T-helper 1 cell treated with Interleukin-12 subunit alpha and Interleukin-12 subunit beta and Interleukin-4 antibody, amounts not matched to agents 30 μg/mL and 1 μg/mL, for 36 hours (primary cell): ENCODE measurements around the gene C7orf57.
A peak's percentile ranks its signal among the peaks of the same experiment; 100 is the strongest.

ENCODE experiments used
- H3K27ac Mint-ChIP-seq: one replicate; pipeline ENCODE4 v1.8.0; 2021; ENCODE audit warnings: mild to moderate bottlenecking, mixed read lengths
- H3K27me3 Mint-ChIP-seq: one replicate; pipeline ENCODE4 v1.8.0; 2021; ENCODE audit warnings: low read depth, mixed read lengths
- H3K36me3 Mint-ChIP-seq: one replicate; pipeline ENCODE4 v1.8.0; 2021; ENCODE audit warnings: low read depth, mixed read lengths
- H3K4me1 Mint-ChIP-seq: one replicate; pipeline ENCODE4 v1.8.0; 2021; ENCODE audit warnings: low read depth, mixed read lengths
- H3K4me3 Mint-ChIP-seq: one replicate; pipeline ENCODE4 v1.8.0; 2021; ENCODE audit warnings: mild to moderate bottlenecking, moderate library complexity, mixed read lengths
- H3K9me3 Mint-ChIP-seq: one replicate; pipeline ENCODE4 v1.8.0; 2021; ENCODE audit warnings: mixed read lengths

C7orf57 gene

DNA sequence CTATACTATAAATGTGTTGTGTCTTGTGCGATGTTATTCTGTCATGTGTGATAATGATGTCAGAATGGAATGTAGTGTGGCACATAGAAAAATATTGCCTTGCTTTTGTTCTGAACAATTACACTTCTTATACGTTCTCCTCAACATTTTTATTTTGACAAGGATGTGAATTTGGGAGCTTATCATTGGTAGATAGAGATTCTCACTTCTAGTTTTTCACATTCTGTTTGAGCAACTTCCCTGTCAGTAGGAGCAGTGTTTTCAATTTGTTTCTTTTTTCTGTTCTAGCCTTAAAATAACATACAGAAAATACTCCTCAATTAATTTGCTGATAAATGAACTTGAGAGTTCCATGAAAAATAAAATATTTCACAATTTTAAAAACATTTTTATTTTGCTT, 24.0 kb upstream of the C7orf57 start:
- Mint-ChIP-seq H3K27ac (no peak overlapping the region), H3K4me3 (no peak overlapping the region), H3K36me3 (no peaks in the 10 kb centered on the region), H3K9me3 (no peaks in the 10 kb centered on the region), H3K4me1 (peaks cover 2% of the 10 kb centered on the region), H3K27me3 (peaks cover 3% of the 10 kb centered on the region)

DNA sequence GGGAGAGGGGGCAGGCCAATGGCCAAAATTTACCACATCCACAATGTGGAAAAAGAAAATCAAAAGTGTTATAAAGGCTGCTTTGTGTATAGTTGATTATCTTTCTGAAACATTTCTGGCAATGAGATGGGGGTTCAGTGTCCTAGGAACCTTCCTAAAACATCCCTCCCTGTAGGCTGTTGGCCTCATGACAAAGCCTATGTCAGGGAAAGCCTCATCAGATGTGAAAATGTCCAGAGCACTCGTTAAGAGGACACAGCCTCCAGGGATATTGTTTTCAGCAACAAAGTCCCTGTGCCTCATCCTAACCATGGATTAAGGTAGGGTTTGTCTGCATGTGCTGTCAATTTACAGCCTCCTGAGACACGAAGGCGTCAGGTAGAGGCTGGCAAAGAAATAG, 23.4 kb upstream of the C7orf57 start:
- no peaks in the 10 kb centered on the region for H3K36me3 Mint-ChIP-seq
- H3K9me3 Mint-ChIP-seq = no peaks in the 10 kb centered on the region
- H3K4me3 Mint-ChIP-seq = no peak overlapping the region
- H3K27me3 Mint-ChIP-seq = peaks cover 3% of the 10 kb centered on the region
- H3K4me1 Mint-ChIP-seq = peaks cover 2% of the 10 kb centered on the region
- H3K27ac Mint-ChIP-seq = no peak overlapping the region

DNA sequence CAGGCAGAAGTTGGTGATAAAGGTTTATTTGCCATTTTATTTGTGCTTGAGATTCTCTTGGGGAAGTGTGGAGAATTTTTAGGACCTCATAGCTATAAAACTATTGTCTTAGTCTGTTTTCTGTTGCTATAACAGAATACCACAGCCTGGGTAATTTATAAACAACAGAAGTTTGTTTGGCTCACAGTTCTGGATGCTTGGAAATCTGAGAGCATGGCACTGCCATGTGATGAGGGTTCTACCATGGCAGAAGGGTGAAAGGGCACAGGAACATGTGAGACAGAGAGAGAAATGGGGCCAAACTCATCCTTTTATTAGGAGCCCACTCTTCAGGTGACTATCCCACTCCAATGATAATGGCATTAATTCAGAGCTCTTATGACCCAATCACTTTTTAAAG, 18.7 kb upstream of the C7orf57 start:
- no peak overlapping the region for H3K27ac Mint-ChIP-seq
- peaks cover 30% of the 10 kb centered on the region for H3K27me3 Mint-ChIP-seq
- no peak overlapping the region for H3K4me3 Mint-ChIP-seq
- H3K36me3 Mint-ChIP-seq = no peaks in the 10 kb centered on the region
- peaks cover 10% of the 10 kb centered on the region for H3K9me3 Mint-ChIP-seq
- H3K4me1 Mint-ChIP-seq = peaks cover 1% of the 10 kb centered on the region

DNA sequence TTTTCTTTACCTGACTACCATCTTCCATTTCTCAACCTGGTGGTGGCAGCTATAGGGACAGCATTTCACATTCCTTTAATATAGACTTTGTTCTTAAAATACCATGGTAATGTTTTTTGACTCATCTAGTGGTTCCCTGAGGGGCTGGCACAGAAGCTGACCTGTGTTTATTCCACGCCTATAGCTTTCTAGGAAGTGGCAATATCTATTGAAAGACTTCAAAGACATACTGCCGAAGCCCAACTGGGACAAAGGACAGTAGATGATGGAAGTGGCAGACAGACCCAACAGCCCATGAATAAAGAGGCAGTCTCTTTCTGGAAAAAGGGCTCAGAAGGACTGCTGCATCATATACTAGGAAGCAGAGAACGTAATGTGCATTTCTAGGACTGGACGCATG, 17.7 kb upstream of the C7orf57 start:
- H3K4me1 Mint-ChIP-seq = no peaks in the 10 kb centered on the region
- H3K27ac Mint-ChIP-seq = no peak overlapping the region
- H3K4me3 Mint-ChIP-seq = no peak overlapping the region
- H3K36me3 Mint-ChIP-seq = no peaks in the 10 kb centered on the region
- H3K9me3 Mint-ChIP-seq = peaks cover 10% of the 10 kb centered on the region
- H3K27me3 Mint-ChIP-seq = peaks cover 31% of the 10 kb centered on the region

DNA sequence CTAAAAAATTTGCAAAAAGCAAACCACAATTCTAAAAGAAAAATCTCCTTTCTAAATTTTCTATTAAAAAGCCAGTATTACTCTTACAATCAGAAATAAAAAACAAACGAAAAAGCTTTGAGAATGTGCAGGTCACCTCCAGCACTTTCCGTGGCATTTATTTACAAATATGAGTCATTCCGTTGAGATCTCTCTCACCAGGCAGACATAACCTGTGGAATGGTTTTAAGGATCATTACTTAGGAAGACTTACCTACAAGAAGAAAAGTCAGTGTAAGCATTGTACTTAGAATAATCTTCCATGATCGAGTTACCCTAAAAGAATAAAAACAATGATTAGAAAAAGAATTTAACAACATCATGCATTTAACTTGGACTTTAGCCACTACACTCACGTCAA, 9.7 kb upstream of the C7orf57 start:
- Mint-ChIP-seq H3K4me3 (no peak overlapping the region), H3K27ac (no peak overlapping the region), H3K36me3 (no peaks in the 10 kb centered on the region), H3K27me3 (peaks cover 45% of the 10 kb centered on the region), H3K9me3 (peaks cover 4% of the 10 kb centered on the region), H3K4me1 (no peaks in the 10 kb centered on the region)

DNA sequence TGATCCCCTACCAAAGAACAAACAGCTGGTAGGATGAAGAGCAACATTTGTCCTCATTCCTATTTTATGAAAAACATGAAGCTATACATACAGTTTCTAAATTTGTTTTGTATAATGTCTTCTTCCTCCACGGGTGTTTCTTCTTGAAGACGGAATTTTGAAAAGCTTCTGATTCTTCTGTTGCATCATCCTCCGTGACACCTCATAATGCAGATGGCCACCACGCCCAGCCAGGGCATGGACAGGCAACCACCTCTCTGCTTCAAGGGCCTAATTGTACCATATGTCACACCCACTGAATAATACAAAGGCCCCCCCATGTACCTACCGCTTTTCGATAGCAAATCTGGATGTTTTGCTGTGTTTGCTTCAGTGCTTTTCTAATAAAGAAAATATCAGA, 6.4 kb upstream of the C7orf57 start, which contains the start of gene SUN3:
TSS of gene SUN3 (minus strand) at position 170 of the 400 bp plus-strand sequence. CDS start at position 1, 169 bp downstream.
- peaks cover 45% of the 10 kb centered on the region for H3K27me3 Mint-ChIP-seq

DNA sequence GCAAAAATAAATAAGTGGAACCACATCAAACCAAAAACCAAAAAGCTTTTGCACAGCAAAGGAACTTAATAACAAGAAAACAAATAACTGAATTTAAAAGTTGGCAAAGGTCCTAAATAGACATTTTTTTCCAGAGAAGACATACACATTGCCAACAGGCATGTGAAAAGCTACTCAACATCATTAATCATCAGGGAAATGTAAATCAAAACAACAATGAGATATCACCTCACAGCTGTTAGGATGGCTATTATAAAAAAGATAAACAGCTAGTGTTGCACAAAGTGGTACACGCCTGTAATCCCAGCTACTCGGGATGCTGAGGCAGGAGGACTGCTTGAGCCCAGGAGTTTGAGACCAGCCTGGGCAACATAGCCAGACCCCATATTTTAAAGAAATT, 4.2 kb upstream of the C7orf57 start:
- Mint-ChIP-seq H3K4me3 (no peak overlapping the region), H3K4me1 (peaks cover 5% of the 10 kb centered on the region), H3K27ac (no peak overlapping the region), H3K9me3 (no peaks in the 10 kb centered on the region), H3K27me3 (peaks cover 47% of the 10 kb centered on the region), H3K36me3 (no peaks in the 10 kb centered on the region)

More for the DNA sequence above, 6.4 kb upstream of the C7orf57 start, which contains the start of gene SUN3:
- Mint-ChIP-seq H3K36me3 (no peaks in the 10 kb centered on the region), H3K4me1 (no peaks in the 10 kb centered on the region), H3K4me3 (no peak within 1 kb of the TSS), H3K9me3 (peaks cover 4% of the 10 kb centered on the region), H3K27ac (no peak within 1 kb of the TSS)

DNA sequence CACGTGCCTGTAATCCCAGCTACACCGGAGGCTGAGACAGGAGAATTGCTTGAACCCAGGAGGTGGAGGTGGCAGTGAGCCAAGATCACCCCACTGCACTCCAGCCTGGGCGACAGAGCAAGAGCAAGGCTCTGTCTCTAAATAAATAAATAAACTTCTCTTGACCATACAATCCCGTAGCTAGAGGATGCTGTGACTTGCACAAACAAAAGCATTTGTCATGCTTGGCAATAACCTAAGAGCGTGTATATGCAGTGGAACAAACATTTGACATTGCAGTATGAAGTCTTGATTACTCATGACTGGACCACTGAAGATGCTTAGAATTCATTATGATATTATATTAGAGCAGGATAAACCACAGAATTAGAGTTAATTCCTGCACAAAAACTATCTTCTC, 1.4 kb upstream of the C7orf57 start:
- Mint-ChIP-seq H3K27me3 (peaks cover 69% of the 10 kb centered on the region), H3K9me3 (no peaks in the 10 kb centered on the region), H3K36me3 (no peaks in the 10 kb centered on the region), H3K4me1 (peaks cover 5% of the 10 kb centered on the region), H3K4me3 (no peak overlapping the region), H3K27ac (no peak overlapping the region)

DNA sequence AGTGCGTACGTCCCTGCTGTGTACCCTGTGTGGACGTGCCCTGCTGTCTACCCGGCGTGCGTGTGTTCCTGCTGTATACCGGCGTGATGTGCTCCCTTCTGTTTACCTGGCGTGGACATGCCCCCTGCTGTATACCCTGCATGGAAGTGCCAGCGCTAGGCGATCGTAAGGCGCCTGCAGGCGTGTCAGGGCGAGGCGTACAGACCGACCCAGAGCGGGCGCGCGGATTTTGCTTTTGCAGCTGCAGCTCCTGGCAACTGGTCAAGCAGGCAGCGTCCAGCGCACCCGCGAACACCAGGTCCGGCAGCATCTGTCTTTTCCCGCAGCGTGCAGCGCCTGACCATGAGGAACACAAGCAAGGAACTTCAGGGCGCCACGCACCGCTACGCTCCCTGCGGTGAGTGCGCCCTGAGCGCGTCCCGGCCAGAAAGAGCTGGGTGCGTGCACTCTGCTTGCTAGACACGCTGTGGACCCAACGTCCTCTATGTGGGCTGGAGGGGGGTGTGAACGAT, 680 bp downstream of the C7orf57 start:
- peak overlapping the region; percentile 83 for H3K4me3 Mint-ChIP-seq

DNA sequence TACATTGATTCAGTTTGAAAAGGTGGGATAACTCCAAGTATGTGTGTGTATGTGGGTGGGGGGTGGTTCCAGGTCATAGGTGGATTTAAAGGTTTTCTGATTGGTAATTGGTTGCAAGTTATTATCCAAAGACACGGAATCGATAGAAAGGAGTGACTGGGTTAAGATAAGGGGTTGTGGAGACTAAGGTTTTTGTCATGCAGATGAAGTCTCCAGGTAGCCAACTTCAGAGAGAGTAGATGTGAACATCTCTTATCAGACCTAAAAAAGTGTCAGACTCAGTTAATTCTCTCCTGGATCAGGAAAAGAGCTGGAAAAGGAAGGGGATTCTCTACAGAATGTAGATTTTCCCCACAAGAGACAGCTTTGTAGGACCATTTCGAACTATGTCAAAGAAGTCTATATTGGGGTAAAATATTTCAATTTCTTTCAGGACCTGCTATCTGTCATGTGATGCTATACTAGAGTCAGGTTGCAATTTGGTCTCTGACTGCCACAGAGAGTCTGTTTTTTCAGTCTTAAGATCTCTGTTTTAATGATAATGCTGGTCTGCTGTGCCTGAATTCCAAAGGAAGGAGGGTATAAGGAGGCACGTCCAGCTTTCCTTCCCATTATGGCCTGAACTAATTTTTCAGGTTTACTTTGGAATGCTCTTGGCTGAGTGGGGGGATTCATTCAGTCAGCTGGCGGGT, 3.6 kb downstream of the C7orf57 start:
- no peak overlapping the region for H3K27ac Mint-ChIP-seq
- peaks cover 12% of the 10 kb centered on the region for H3K4me1 Mint-ChIP-seq
- no peaks in the 10 kb centered on the region for H3K9me3 Mint-ChIP-seq
- H3K36me3 Mint-ChIP-seq = no peaks in the 10 kb centered on the region
- no peak overlapping the region for H3K4me3 Mint-ChIP-seq
- peaks cover 38% of the 10 kb centered on the region for H3K27me3 Mint-ChIP-seq

More for the DNA sequence above, 680 bp downstream of the C7orf57 start:
- Mint-ChIP-seq H3K36me3 (no peaks in the 10 kb centered on the region), H3K4me1 (peaks cover 5% of the 10 kb centered on the region), H3K9me3 (no peaks in the 10 kb centered on the region), H3K27ac (peak overlapping the region; percentile 45), H3K27me3 (peaks cover 54% of the 10 kb centered on the region)

DNA sequence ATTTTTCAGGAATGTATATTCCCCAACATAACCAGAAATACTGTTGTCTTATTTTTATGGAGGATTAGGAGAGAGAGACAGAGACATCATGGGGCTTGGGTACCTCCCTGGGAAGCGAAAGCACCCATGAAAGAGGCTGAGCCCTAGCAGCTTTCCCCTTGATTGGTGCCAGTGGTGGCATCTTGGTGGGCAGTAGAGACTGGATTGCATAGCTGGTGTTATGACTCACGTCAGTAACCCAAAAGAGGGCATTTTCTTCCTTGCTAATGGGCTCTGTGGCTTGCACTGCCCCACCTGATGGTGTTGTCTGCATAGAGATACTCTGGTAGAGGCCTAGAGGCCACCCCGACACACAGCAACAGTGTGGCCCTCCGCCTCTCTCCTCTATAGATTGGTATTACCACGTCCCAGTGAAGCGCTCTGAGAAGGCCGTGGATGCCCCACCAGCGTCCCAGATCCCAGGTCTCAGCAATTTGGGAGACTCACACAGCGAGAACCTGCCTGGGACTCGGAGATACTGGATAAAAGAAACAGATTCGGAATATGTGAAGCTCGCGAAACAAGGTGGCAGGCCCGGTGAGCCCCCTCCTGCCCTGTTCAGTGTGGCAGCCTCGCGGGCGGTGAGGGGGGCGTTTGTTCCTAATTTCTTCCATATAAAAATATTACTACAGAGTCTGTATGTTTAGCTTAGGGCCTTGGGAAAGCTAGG, 5.8 kb downstream of the C7orf57 start:
- H3K27ac Mint-ChIP-seq = no peak overlapping the region
- no peak overlapping the region for H3K4me3 Mint-ChIP-seq
- H3K36me3 Mint-ChIP-seq = peaks cover 1% of the 10 kb centered on the region
- no peaks in the 10 kb centered on the region for H3K9me3 Mint-ChIP-seq
- H3K4me1 Mint-ChIP-seq = peaks cover 19% of the 10 kb centered on the region
- H3K27me3 Mint-ChIP-seq = peaks cover 27% of the 10 kb centered on the region

DNA sequence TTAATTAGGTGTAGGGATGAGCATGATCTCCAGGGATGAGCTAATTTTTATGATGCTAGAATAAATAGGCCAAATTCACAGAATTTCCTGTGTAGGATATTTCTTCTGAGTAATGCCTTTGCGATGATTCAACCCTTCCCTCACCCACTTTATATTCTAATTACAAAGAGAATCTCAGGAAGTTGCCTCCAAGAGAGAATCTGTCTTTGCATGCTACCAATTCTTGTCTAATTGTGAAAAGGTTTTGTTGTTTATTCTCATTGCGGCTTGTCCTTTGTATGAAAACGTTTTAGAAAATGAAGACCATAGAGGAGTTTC, 6.3 kb downstream of the C7orf57 start:
- H3K27ac Mint-ChIP-seq = no peak overlapping the region

DNA sequence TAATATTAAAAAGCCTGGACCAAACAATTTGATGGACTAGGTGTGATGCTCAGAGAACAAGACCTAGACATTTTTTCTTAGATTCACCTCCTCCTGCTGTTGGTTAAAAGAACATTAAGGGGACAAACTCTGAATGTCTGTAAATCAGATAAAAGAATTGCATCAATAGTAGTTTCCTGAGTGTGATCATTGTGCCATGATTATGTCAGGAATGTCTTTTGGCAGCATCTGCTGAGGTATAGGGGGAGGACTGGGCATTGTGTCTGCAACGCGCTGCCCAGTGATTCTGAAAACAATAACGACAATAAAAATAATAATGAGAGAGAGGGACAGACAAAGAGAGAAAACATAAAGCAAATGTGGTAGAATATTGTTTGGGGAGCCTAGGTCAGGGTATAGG, 6.9 kb downstream of the C7orf57 start:
- H3K4me1 Mint-ChIP-seq = peaks cover 24% of the 10 kb centered on the region
- H3K4me3 Mint-ChIP-seq = no peak overlapping the region
- H3K27ac Mint-ChIP-seq = no peak overlapping the region
- peaks cover 1% of the 10 kb centered on the region for H3K36me3 Mint-ChIP-seq
- H3K27me3 Mint-ChIP-seq = peaks cover 20% of the 10 kb centered on the region
- H3K9me3 Mint-ChIP-seq = no peaks in the 10 kb centered on the region

More for the DNA sequence above, 6.3 kb downstream of the C7orf57 start:
- no peaks in the 10 kb centered on the region for H3K9me3 Mint-ChIP-seq
- H3K4me3 Mint-ChIP-seq = no peak overlapping the region
- peaks cover 24% of the 10 kb centered on the region for H3K4me1 Mint-ChIP-seq
- peaks cover 1% of the 10 kb centered on the region for H3K36me3 Mint-ChIP-seq
- H3K27me3 Mint-ChIP-seq = peaks cover 25% of the 10 kb centered on the region

DNA sequence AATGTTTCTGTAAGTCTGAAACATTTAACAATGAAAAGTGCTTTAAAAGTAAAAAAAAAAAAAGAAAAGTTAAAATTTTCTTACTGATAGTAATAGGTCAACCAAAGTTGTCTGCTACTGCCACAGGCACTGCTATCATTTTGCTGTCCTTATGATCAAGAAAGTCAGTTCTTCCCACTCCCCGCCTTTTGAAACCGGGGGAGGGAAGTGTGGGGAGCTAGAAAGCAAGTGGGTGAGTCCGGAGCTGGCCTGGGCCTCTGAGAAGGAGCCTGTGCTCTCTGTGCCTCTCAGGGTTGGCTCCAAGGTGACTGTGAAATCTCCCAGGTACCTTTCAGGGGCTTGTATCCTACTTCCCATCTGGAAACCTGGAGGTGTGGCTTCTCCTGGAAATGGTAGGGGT, 7.3 kb downstream of the C7orf57 start:
- peaks cover 16% of the 10 kb centered on the region for H3K27me3 Mint-ChIP-seq
- no peaks in the 10 kb centered on the region for H3K9me3 Mint-ChIP-seq
- H3K27ac Mint-ChIP-seq = no peak overlapping the region
- peaks cover 1% of the 10 kb centered on the region for H3K36me3 Mint-ChIP-seq
- H3K4me3 Mint-ChIP-seq = no peak overlapping the region
- peaks cover 24% of the 10 kb centered on the region for H3K4me1 Mint-ChIP-seq

DNA sequence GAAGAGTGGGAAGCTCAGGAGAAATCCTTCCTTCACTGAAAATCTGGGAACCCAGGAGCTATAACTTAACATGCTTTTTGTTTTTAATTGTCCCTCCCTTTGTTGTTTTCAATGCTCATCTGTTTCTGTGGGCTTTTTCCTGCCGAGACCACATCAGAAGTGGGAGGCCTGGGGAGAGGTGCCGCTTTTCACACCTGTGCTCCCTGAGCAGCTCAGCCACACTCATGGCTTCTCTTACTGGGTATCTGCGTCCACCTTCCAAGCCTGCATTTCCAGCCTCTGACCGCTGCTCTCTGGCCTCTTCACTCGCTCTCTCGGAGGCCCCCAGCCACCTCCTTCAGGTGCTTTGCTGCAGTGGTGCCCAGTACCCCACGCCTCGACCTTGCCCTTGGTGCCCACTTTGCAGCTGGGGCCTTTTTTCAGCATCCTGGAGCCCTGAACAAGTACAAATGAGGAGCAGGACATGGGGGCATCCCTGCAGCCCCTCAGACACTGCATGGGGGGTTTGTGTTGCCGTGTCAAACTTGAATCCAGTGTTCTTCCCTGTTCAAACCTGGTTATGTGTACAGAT, 9.9 kb downstream of the C7orf57 start:
- H3K4me1 Mint-ChIP-seq = peaks cover 24% of the 10 kb centered on the region
- no peak overlapping the region for H3K4me3 Mint-ChIP-seq
- H3K27ac Mint-ChIP-seq = peak overlapping the region; percentile 49
- no peaks in the 10 kb centered on the region for H3K9me3 Mint-ChIP-seq
- peaks cover 3% of the 10 kb centered on the region for H3K27me3 Mint-ChIP-seq
- peaks cover 1% of the 10 kb centered on the region for H3K36me3 Mint-ChIP-seq
